ENCODE measurements around the gene TMEM213.
"Not testable (repeated sequence)": the region's sequence is repeated elsewhere in the genome, so short reads cannot be mapped to it uniquely, and the experiment has no call there.

The TMEM213 gene

GRCh38 chr7:138798836-138799235 is 1.0 kb downstream of the TMEM213 start:
- no peak for DNase-seq

- no peak for DNase-seq
These were observed 1.7 kb downstream of the TMEM213 start for GRCh38 chr7:138799336-138800000.

- DNase-seq: no peak
These were observed 3.5 kb downstream of the TMEM213 start for GRCh38 chr7:138801256-138801655.

GRCh38 chr7:138802706-138803105 is 4.9 kb downstream of the TMEM213 start:
- no peak for DNase-seq

GRCh38 chr7:138804618-138805017 is 6.8 kb downstream of the TMEM213 start:
- DNase-seq: no peak

- no peak for DNase-seq
These were observed 11.6 kb downstream of the TMEM213 start for GRCh38 chr7:138809346-138809745.

- not testable (repeated sequence) for DNase-seq
These were observed 13.5 kb downstream of the TMEM213 start for GRCh38 chr7:138811327-138811726.

GRCh38 chr7:138813945-138814344 is 16.2 kb downstream of the TMEM213 start:
- DNase-seq: no peak

- no peak for DNase-seq
These were observed 17.1 kb downstream of the TMEM213 start for GRCh38 chr7:138814816-138815332.

- DNase-seq: no peak
These were observed 18.9 kb downstream of the TMEM213 start for GRCh38 chr7:138816650-138817049.

GRCh38 chr7:138819625-138820024 is 21.8 kb downstream of the TMEM213 start:
- DNase-seq: no peak

GRCh38 chr7:138821912-138822311 is 24.1 kb downstream of the TMEM213 start:
- DNase-seq: no peak

- DNase-seq: no peak
These were observed 25.2 kb downstream of the TMEM213 start for GRCh38 chr7:138822867-138823535.

- DNase-seq: no peak
These were observed 27.4 kb downstream of the TMEM213 start for GRCh38 chr7:138825049-138825721.

- DNase-seq: no peak
These were observed 30.5 kb downstream of the TMEM213 start for GRCh38 chr7:138828302-138828701.

GRCh38 chr7:138829335-138829734 is 31.5 kb downstream of the TMEM213 start:
- no peak for DNase-seq

GRCh38 chr7:138832966-138833365 is 35.2 kb downstream of the TMEM213 start:
- no peak for DNase-seq

GRCh38 chr7:138833596-138833995 is 35.8 kb downstream of the TMEM213 start:
- DNase-seq: no peak

- DNase-seq: no peak
These were observed 36.8 kb downstream of the TMEM213 start for GRCh38 chr7:138834583-138834982.

GRCh38 chr7:138835087-138835486 is 37.3 kb downstream of the TMEM213 start:
- no peak for DNase-seq

- no peak for DNase-seq
These were observed 39.8 kb downstream of the TMEM213 start for GRCh38 chr7:138837627-138838026.

- DNase-seq: no peak
These were observed 40.4 kb downstream of the TMEM213 start for GRCh38 chr7:138838166-138838565.

GRCh38 chr7:138842111-138842510 is 44.3 kb downstream of the TMEM213 start:
- DNase-seq: peak; percentile 43

Data from fibroblast of skin of scalp (primary cell).